ENCODE measurements around the gene RTL10. TPM values are rescaled to one million over a fixed set of nuclear protein-coding genes. Genes with fewer than 3 reads are reported as not detected.

Gene RTL10
- total RNA-seq, 1 donor from 2014 or later, result 6.6 TPM

- no peak for TF ChIP-seq CTCF (IDR thresholded peaks at IDR 0.05; ENCODE audit: borderline replicate concordance)
- DNase-seq, result no peak
- H3K27me3 ChIP-seq (ENCODE audit: low read depth), result no peaks in the 10 kb centered on the region
- intact Hi-C loops (cut with micrococcal nuclease), result no loop called here
- no peak overlapping the region for H3K27ac ChIP-seq (replicated peaks)
- peaks cover 26% of the 10 kb centered on the region for H3K4me1 ChIP-seq
- peaks cover 5% of the 10 kb centered on the region for H3K9me3 ChIP-seq (replicated peaks)
- no peak overlapping the region for H3K4me3 ChIP-seq
- peaks cover 30% of the 10 kb centered on the region for H3K36me3 ChIP-seq
Measured at GRCh38 chr22:19849835-19850762, 4.6 kb downstream of the RTL10 start.

- Histone ChIP-seq H3K36me3 (peaks cover 30% of the 10 kb centered on the region), H3K4me1 (peaks cover 29% of the 10 kb centered on the region), H3K9me3 (replicated peaks) (peaks cover 5% of the 10 kb centered on the region), H3K27ac (replicated peaks) (no peak overlapping the region), H3K4me3 (no peak overlapping the region), H3K27me3 (ENCODE audit: low read depth) (no peaks in the 10 kb centered on the region)
- DNase-seq, result no peak
- intact Hi-C loops (cut with micrococcal nuclease), result no loop called here
- no peak for TF ChIP-seq CTCF (IDR thresholded peaks at IDR 0.05; ENCODE audit: borderline replicate concordance)
Measured at GRCh38 chr22:19848298-19849224, 6.1 kb downstream of the RTL10 start.

- Histone ChIP-seq H3K9me3 (replicated peaks) (peaks cover 5% of the 10 kb centered on the region), H3K36me3 (peaks cover 28% of the 10 kb centered on the region), H3K4me3 (no peak overlapping the region), H3K27ac (replicated peaks) (no peak overlapping the region), H3K4me1 (peaks cover 29% of the 10 kb centered on the region), H3K27me3 (ENCODE audit: low read depth) (no peaks in the 10 kb centered on the region)
- no peak for DNase-seq
- intact Hi-C loops (cut with micrococcal nuclease), result no loop called here
- no peak for TF ChIP-seq CTCF (IDR thresholded peaks at IDR 0.05; ENCODE audit: borderline replicate concordance)
Measured at GRCh38 chr22:19847345-19847632, 7.4 kb downstream of the RTL10 start.

- intact Hi-C loops (cut with micrococcal nuclease), result no loop called here
Measured at GRCh38 chr22:19846620-19847344, 7.9 kb downstream of the RTL10 start.

More at GRCh38 chr22:19846620-19847344, 7.9 kb downstream of the RTL10 start:
- Histone ChIP-seq H3K4me3 (no peak overlapping the region), H3K27me3 (ENCODE audit: low read depth) (no peaks in the 10 kb centered on the region), H3K9me3 (replicated peaks) (peaks cover 5% of the 10 kb centered on the region), H3K27ac (replicated peaks) (no peak overlapping the region), H3K4me1 (peaks cover 29% of the 10 kb centered on the region), H3K36me3 (peaks cover 23% of the 10 kb centered on the region)
- no peak for DNase-seq
- TF ChIP-seq CTCF (IDR thresholded peaks at IDR 0.05; ENCODE audit: borderline replicate concordance), result no peak
